Measurements from ENCODE around the gene VDAC1.

Gene VDAC1

GRCh38 chr5:133950821-133951612 lies 53.8 kb downstream of the VDAC1 start:
- H3K4me3 ChIP-seq (replicated peaks; ENCODE audit: low read depth, low read length): no peak overlapping the region
- TF ChIP-seq CTCF (IDR thresholded peaks at IDR 0.05; ENCODE audit: low read depth, low read length, missing control alignments): no peak
- DNase-seq (ENCODE audit: extremely low read depth, low read depth): no peak

- no peak overlapping the region for H3K4me3 ChIP-seq (replicated peaks; ENCODE audit: low read depth, low read length)
- no peak for TF ChIP-seq CTCF (IDR thresholded peaks at IDR 0.05; ENCODE audit: low read depth, low read length, missing control alignments)
- no peak for DNase-seq (ENCODE audit: extremely low read depth, low read depth)
Measured at GRCh38 chr5:133948721-133949120, 56.1 kb downstream of the VDAC1 start.

- no peak for TF ChIP-seq CTCF (IDR thresholded peaks at IDR 0.05; ENCODE audit: low read depth, low read length, missing control alignments)
- no peak overlapping the region for H3K4me3 ChIP-seq (replicated peaks; ENCODE audit: low read depth, low read length)
- DNase-seq (ENCODE audit: extremely low read depth, low read depth): no peak
Measured at GRCh38 chr5:133947431-133947841, 57.3 kb downstream of the VDAC1 start.

GRCh38 chr5:133945568-133945967 lies 59.2 kb downstream of the VDAC1 start:
- TF ChIP-seq CTCF (IDR thresholded peaks at IDR 0.05; ENCODE audit: low read depth, low read length, missing control alignments): no peak
- no peak overlapping the region for H3K4me3 ChIP-seq (replicated peaks; ENCODE audit: low read depth, low read length)
- DNase-seq (ENCODE audit: extremely low read depth, low read depth): no peak

GRCh38 chr5:133944263-133945185 lies 60.3 kb downstream of the VDAC1 start:
- no peak overlapping the region for H3K4me3 ChIP-seq (replicated peaks; ENCODE audit: low read depth, low read length)
- peak; percentile 75 for TF ChIP-seq CTCF (IDR thresholded peaks at IDR 0.05; ENCODE audit: low read depth, low read length, missing control alignments)
- peak; percentile 27 for DNase-seq (ENCODE audit: extremely low read depth, low read depth)

GRCh38 chr5:133943475-133943817 lies 61.3 kb downstream of the VDAC1 start:
- H3K4me3 ChIP-seq (replicated peaks; ENCODE audit: low read depth, low read length): no peak overlapping the region
- no peak for DNase-seq (ENCODE audit: extremely low read depth, low read depth)
- no peak for TF ChIP-seq CTCF (IDR thresholded peaks at IDR 0.05; ENCODE audit: low read depth, low read length, missing control alignments)
